ENCODE data around the gene SERPINF2.

SERPINF2 gene

DNA sequence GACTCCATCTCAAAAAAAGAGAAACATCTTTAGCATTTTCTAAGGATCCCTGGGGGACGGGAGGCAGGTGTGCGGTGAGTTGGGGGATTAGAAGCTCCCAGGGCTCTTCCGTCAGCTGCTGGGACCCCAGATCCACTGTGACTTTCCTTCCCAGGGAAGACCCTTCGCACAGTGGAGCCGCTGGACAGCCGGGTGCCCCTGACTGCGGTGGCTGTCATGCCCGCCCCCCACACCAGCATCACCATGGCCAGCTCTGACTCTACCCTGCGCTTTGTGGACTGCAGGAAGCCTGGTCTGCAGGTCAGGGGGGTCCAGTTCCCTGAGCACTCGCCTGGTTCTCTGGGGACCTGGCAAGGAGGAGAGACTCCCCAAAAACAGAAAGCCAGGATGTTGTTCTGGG is 7.3 kb upstream of the SERPINF2 start:
- ChIA-PET CTCF (interaction anchor here (0.6 kb wide), 1 partner anchor 14 kb away, joined by 3 read pairs; no protein-coding TSS in a partner anchor), POLR2A (interaction anchor here (3.0 kb wide), 1 partner anchor 19 kb away, joined by 18 read pairs; no protein-coding TSS in a partner anchor)
- no peak for TF ChIP-seq BCL11A (tag by site-specific recombination; IDR thresholded peaks at IDR 0.05; ENCODE audit: low read depth)
- no peak for TF ChIP-seq YY2 (tag by site-specific recombination; IDR thresholded peaks at IDR 0.05)
- TF ChIP-seq ZNF596 (tag by site-specific recombination; IDR thresholded peaks at IDR 0.05) = no peak
- TF ChIP-seq, protein P1, sequence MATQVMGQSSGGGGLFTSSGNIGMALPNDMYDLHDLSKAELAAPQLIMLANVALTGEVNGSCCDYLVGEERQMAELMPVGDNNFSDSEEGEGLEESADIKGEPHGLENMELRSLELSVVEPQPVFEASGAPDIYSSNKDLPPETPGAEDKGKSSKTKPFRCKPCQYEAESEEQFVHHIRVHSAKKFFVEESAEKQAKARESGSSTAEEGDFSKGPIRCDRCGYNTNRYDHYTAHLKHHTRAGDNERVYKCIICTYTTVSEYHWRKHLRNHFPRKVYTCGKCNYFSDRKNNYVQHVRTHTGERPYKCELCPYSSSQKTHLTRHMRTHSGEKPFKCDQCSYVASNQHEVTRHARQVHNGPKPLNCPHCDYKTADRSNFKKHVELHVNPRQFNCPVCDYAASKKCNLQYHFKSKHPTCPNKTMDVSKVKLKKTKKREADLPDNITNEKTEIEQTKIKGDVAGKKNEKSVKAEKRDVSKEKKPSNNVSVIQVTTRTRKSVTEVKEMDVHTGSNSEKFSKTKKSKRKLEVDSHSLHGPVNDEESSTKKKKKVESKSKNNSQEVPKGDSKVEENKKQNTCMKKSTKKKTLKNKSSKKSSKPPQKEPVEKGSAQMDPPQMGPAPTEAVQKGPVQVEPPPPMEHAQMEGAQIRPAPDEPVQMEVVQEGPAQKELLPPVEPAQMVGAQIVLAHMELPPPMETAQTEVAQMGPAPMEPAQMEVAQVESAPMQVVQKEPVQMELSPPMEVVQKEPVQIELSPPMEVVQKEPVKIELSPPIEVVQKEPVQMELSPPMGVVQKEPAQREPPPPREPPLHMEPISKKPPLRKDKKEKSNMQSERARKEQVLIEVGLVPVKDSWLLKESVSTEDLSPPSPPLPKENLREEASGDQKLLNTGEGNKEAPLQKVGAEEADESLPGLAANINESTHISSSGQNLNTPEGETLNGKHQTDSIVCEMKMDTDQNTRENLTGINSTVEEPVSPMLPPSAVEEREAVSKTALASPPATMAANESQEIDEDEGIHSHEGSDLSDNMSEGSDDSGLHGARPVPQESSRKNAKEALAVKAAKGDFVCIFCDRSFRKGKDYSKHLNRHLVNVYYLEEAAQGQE (tag by site-specific recombination; IDR thresholded peaks at IDR 0.05) = no peak
- TF ChIP-seq ZNF133 (tag by site-specific recombination; IDR thresholded peaks at IDR 0.05) = no peak
- TF ChIP-seq, protein P2, sequence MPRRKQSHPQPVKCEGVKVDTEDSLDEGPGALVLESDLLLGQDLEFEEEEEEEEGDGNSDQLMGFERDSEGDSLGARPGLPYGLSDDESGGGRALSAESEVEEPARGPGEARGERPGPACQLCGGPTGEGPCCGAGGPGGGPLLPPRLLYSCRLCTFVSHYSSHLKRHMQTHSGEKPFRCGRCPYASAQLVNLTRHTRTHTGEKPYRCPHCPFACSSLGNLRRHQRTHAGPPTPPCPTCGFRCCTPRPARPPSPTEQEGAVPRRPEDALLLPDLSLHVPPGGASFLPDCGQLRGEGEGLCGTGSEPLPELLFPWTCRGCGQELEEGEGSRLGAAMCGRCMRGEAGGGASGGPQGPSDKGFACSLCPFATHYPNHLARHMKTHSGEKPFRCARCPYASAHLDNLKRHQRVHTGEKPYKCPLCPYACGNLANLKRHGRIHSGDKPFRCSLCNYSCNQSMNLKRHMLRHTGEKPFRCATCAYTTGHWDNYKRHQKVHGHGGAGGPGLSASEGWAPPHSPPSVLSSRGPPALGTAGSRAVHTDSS (tag by site-specific recombination; IDR thresholded peaks at IDR 0.05) = no peak
- TF ChIP-seq ZNF426 (tag by site-specific recombination; IDR thresholded peaks at IDR 0.05) = no peak
- TF ChIP-seq ZBTB8A (tag by site-specific recombination; IDR thresholded peaks at IDR 0.05) = no peak
- TF ChIP-seq, protein P3, sequence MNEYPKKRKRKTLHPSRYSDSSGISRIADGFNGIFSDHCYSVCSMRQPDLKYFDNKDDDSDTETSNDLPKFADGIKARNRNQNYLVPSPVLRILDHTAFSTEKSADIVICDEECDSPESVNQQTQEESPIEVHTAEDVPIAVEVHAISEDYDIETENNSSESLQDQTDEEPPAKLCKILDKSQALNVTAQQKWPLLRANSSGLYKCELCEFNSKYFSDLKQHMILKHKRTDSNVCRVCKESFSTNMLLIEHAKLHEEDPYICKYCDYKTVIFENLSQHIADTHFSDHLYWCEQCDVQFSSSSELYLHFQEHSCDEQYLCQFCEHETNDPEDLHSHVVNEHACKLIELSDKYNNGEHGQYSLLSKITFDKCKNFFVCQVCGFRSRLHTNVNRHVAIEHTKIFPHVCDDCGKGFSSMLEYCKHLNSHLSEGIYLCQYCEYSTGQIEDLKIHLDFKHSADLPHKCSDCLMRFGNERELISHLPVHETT (tag by site-specific recombination; IDR thresholded peaks at IDR 0.05) = no peak
- no peak for TF ChIP-seq ZNF2 (tag by site-specific recombination; IDR thresholded peaks at IDR 0.05)
- no peak for TF ChIP-seq ZFP69B (tag by site-specific recombination; IDR thresholded peaks at IDR 0.05)
- TF ChIP-seq, protein P4, sequence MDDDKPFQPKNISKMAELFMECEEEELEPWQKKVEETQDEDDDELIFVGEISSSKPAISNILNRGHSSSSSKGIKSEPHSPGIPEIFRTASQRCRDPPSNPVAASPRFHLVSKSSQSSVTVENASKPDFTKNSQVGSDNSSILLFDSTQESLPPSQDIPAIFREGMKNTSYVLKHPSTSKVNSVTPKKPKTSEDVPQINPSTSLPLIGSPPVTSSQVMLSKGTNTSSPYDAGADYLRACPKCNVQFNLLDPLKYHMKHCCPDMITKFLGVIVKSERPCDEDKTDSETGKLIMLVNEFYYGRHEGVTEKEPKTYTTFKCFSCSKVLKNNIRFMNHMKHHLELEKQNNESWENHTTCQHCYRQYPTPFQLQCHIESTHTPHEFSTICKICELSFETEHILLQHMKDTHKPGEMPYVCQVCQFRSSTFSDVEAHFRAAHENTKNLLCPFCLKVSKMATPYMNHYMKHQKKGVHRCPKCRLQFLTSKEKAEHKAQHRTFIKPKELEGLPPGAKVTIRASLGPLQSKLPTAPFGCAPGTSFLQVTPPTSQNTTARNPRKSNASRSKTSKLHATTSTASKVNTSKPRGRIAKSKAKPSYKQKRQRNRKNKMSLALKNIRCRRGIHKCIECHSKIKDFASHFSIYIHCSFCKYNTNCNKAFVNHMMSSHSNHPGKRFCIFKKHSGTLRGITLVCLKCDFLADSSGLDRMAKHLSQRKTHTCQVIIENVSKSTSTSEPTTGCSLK (tag by site-specific recombination; IDR thresholded peaks at IDR 0.05) = no peak
- TF ChIP-seq ZNF843 (tag by site-specific recombination; IDR thresholded peaks at IDR 0.05) = no peak
- TF ChIP-seq, protein P5, sequence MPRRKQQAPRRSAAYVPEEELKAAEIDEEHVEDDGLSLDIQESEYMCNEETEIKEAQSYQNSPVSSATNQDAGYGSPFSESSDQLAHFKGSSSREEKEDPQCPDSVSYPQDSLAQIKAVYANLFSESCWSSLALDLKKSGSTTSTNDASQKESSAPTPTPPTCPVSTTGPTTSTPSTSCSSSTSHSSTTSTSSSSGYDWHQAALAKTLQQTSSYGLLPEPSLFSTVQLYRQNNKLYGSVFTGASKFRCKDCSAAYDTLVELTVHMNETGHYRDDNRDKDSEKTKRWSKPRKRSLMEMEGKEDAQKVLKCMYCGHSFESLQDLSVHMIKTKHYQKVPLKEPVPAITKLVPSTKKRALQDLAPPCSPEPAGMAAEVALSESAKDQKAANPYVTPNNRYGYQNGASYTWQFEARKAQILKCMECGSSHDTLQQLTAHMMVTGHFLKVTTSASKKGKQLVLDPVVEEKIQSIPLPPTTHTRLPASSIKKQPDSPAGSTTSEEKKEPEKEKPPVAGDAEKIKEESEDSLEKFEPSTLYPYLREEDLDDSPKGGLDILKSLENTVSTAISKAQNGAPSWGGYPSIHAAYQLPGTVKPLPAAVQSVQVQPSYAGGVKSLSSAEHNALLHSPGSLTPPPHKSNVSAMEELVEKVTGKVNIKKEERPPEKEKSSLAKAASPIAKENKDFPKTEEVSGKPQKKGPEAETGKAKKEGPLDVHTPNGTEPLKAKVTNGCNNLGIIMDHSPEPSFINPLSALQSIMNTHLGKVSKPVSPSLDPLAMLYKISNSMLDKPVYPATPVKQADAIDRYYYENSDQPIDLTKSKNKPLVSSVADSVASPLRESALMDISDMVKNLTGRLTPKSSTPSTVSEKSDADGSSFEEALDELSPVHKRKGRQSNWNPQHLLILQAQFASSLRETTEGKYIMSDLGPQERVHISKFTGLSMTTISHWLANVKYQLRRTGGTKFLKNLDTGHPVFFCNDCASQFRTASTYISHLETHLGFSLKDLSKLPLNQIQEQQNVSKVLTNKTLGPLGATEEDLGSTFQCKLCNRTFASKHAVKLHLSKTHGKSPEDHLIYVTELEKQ (tag by site-specific recombination; IDR thresholded peaks at IDR 0.05; ENCODE audit: borderline replicate concordance) = no peak
- no peak for TF ChIP-seq ZNF707 (tag by site-specific recombination; IDR thresholded peaks at IDR 0.05)
- TF ChIP-seq, protein P6, sequence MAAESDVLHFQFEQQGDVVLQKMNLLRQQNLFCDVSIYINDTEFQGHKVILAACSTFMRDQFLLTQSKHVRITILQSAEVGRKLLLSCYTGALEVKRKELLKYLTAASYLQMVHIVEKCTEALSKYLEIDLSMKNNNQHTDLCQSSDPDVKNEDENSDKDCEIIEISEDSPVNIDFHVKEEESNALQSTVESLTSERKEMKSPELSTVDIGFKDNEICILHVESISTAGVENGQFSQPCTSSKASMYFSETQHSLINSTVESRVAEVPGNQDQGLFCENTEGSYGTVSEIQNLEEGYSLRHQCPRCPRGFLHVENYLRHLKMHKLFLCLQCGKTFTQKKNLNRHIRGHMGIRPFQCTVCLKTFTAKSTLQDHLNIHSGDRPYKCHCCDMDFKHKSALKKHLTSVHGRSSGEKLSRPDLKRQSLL (tag by site-specific recombination; IDR thresholded peaks at IDR 0.05) = no peak
- TF ChIP-seq GLIS2 (tag by site-specific recombination; IDR thresholded peaks at IDR 0.05) = no peak
- H3K4me1 ChIP-seq (ENCODE audit: control insufficient read depth, insufficient read depth, low read length) = no peaks in the 10 kb centered on the region
- H3K9me3 ChIP-seq (ENCODE audit: control insufficient read depth, insufficient read depth, low read depth, low read length) = no peaks in the 10 kb centered on the region
- no peak overlapping the region for H3K27ac ChIP-seq (ENCODE audit: extremely low read depth, low read depth, low read length)
- H3K36me3 ChIP-seq (ENCODE audit: control insufficient read depth in 2 of 2, insufficient read depth in 1 of 2, low read length in 2 of 2) = peaks cover 0 to 22% of the 10 kb centered on the region in 2 experiments; a peak in 1 of 3 replicates
- H3K4me3 ChIP-seq (ENCODE audit: low read depth, low read length) = no peak overlapping the region
